Glomerular visceral epithelial cell (primary cell): Measurements from ENCODE around the gene DDN.
A peak's percentile ranks its signal among the peaks of the same experiment; 100 is the strongest.

Experiments used
- DNase-seq: peaks from one replicate; pipeline ENCODE4 v3.0.0-alpha.2; 2016; ENCODE audit errors: extremely low spot score

DDN gene

GRCh38 chr12:48999371-49000131 is at the start of gene DDN:
TSS of gene DDN (minus strand) at chr12:48999375. CDS start at chr12:48999287, 88 bp downstream.
- DNase-seq: peak; percentile 28

GRCh38 chr12:49048953-49049352 is 49.8 kb upstream of the DDN start:
- DNase-seq: no peak

GRCh38 chr12:49046129-49046895 is 47.1 kb upstream of the DDN start:
- no peak for DNase-seq

GRCh38 chr12:49044660-49045059 is 45.5 kb upstream of the DDN start:
- no peak for DNase-seq

GRCh38 chr12:49043856-49044258 is 44.7 kb upstream of the DDN start:
- peak; percentile 45 for DNase-seq

- DNase-seq: no peak
These were observed 44.1 kb upstream of the DDN start for GRCh38 chr12:49043241-49043640.

GRCh38 chr12:49041881-49042484 is 42.8 kb upstream of the DDN start:
- no peak for DNase-seq

- DNase-seq: no peak
These were observed 42.1 kb upstream of the DDN start for GRCh38 chr12:49041036-49041880.

- no peak for DNase-seq
These were observed 41.2 kb upstream of the DDN start for GRCh38 chr12:49040364-49040855.

GRCh38 chr12:49039421-49040363 is 40.5 kb upstream of the DDN start:
- DNase-seq: no peak

- DNase-seq: no peak
These were observed 39.2 kb upstream of the DDN start for GRCh38 chr12:49038291-49038955.

- DNase-seq: no peak
These were observed 38.7 kb upstream of the DDN start for GRCh38 chr12:49037947-49038237.

GRCh38 chr12:49037111-49037946 is 38.2 kb upstream of the DDN start:
- DNase-seq: no peak

GRCh38 chr12:49036029-49036428 is 36.9 kb upstream of the DDN start:
- no peak for DNase-seq

- no peak for DNase-seq
These were observed 35.1 kb upstream of the DDN start for GRCh38 chr12:49034286-49034622.

- DNase-seq: no peak
These were observed 34.6 kb upstream of the DDN start for GRCh38 chr12:49033611-49034285.

GRCh38 chr12:49032679-49033447 is 33.7 kb upstream of the DDN start:
- DNase-seq: no peak

GRCh38 chr12:49032276-49032675 is 33.1 kb upstream of the DDN start:
- no peak for DNase-seq
